Myocyte (in vitro differentiated cells): Measurements from ENCODE around the gene ARHGAP6. TPM values are rescaled to one million over a fixed set of nuclear protein-coding genes. Genes with fewer than 3 reads are reported as not detected.
"Not testable (repeated sequence)": the region's sequence is repeated elsewhere in the genome, so short reads cannot be mapped to it uniquely, and the experiment has no call there.

ENCODE experiments used
- DNase-seq: peaks from one replicate; pipeline ENCODE4 v3.0.0-alpha.2; 2012; ENCODE audit warnings: low read depth
- total RNA-seq: library from RNA; depleted of rRNA; stranded (reverse); fragments of >200 nt; gene quantifications from 2 replicates; pipeline ENCODE4 v1.2.3, GENCODE V29; 2014

The ARHGAP6 gene
- total RNA-seq, 1 donor from 2014 or later = 18.1 TPM

DNA sequence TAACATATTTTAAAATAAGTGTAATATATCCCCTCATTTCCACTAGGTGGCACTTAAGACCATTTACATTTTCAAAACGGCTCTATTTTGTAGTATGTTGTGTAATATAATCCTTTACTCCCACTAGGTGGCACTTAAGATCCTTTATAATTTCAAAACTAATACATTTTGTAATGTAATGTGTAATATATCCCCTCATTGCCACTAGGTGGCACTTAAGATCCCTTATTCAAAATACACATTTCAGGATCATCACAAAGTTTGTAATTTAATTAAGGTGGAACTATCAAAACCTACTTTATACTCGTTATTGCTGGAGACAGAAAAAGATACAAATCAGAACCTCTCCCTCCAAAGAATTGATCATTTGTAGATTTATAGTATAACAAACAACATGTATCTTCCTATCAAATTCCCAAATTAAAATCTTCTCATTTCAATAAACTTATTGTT lies 132.5 kb downstream of the ARHGAP6 start:
- DNase-seq = peak; percentile 71

DNA sequence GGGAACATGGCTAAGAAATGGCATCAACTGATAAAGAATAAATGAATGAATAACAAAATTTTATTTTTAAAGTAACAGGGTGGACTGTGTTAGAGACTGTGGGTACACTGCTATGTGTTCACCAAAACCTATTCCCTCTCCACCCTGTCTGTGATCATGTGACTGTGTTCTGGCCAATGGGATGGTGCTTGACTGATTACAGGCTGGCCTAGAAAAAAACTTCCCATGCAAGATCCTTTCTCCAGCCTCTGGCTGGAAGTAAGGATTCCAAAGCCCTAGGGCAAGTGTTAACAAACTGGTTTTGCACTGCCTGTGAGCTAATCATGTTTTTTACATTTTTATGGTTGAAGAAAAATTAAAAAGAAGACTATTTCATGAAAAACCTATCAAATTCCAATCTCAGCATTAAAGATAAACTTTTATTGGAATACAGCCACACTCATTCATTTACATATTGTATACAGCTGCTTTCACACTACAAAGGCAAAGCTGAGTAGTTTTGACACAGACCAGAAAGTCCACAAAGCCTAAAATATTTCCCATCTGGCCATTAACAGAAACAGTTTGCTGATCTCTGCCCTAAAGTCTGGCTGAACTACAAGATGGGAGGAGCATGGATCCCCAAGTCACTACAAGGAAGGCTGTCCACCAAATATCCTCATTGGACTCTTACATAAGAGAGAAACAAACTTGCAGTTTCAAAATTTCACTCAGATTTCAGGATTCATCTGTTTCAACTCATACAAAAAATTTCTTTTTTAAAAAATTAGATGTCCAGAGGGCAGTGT lies 133.2 kb downstream of the ARHGAP6 start:
- no peak for DNase-seq

DNA sequence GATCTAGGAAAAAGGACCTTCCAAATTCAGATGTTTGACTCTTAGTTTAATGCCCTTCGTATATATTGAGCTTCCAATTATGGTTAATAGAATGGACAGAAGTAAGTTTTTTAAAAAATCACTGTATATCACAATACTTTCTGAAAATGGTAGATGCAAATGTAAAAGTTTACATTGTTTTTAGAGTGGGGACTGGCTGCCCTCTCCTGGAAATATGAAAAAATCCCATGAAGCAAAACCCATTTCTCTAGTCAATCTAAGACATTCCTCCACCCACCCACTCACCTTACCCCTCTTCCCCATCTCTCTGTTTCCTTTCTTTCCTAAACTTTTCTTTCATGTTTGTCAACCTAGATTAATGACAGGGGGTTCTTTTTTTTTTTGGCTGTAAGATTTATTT lies 134.5 kb downstream of the ARHGAP6 start:
- DNase-seq = no peak

DNA sequence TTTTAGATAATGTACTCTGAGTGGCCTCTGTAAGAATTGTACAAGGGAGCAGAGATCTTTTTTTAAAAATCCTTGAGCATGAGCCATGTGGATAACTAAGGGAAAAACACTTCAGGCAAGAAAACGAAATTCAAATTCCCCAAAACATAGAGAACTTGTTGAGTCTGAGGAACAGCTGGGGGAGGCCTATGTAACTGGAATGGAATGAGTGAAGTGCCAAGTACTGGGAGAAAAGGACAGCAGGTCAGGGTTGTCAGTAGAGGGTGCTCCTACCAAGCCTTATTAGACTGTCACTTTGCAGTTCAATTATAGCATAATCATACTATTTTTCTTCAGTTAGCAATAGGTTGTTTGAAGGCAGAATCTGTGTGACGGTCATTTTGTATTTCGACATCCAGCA lies 135.1 kb downstream of the ARHGAP6 start:
- DNase-seq = peak; percentile 22

DNA sequence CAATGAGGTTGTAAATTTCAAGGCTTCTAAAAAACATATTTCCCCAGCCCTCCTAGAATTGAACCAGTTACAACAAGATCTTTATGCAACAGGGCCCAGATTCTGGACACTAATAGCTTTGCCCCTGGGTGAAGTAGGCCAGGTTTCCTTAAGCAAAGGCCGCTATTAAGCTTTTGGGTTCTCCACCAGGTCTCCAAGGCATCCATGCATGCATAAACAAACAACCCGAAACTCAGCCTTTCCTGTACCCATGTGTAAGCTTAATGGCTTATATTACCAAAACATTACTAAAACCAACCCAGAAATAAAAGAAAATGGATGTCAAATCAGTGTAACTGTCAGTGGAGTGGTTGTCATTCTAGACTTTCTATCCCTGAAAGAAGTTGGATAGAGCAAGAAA lies 137.1 kb downstream of the ARHGAP6 start:
- DNase-seq = no peak

DNA sequence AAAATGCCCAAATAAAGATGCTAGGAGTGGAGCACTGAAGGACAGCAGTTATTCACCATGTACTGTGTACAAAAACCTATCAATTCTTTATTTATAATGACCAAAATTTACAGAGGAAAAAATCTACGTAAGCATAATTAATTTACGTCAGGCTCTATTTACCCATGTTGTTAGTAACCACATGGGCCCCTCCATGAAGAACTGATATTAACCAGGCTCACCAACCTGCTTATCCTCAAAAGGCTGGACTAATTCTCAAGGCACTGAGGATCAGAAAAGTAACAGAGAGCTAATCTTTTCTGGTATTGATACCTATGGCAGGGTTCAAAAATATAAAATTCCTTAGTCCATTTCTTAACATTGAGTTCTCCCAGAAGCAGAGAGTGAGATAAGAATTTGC lies 140.0 kb downstream of the ARHGAP6 start:
- DNase-seq = no peak

DNA sequence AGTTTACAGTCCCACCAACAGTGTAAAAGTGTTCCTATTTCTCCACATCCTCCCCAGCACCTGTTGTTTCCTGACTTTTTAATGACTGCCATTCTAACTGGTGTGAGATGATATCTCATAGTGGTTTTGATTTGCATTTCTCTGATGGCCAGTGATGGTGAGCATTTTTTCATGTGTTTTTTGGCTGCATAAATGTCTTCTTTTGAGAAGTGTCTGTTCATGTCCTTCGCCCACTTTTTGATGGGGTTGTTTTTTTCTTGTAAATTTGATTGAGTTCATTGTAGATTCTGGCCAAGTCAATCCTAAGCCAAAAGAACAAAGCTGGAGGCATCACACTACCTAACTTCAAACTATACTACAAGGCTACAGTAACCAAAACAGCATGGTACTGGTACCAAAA lies 146.5 kb downstream of the ARHGAP6 start:
- DNase-seq = not testable (repeated sequence)

DNA sequence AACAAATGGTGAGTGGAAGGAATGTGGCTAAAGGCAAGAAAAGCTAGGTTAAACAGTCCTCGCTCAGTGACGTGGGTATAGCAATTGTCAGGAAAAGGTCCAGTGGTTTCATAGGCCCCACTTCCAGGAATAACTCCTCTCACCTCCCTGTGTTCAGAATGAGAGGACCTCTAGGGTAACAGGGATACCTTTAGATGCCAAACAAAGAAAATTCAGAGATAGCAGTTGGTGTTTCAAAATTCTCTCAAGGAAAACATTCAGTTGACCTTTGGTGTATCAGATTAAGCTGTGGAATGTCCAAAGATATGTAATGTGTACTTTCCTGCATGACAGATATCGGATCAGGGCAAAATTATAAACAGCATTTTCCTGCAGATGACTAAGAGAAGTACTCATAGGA lies 155.9 kb downstream of the ARHGAP6 start:
- no peak for DNase-seq

DNA sequence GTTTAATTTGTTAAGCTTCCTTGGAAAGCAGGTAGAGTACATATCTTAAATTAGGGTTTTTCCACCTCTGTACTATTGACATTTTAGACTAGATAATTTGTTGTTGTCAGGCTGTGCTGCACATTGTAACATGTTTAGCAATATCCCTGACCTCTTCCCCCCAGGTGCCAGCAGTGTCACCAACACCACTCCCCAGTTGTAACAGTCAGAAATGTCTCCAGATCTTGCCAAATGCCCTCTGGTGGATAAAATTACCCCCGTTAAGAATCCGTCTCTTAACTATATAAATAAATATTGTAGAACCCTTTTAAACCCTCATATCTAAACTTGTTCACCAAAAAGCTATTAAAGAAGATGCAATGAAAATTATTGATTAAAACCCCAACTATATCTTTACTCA lies 161.5 kb downstream of the ARHGAP6 start:
- no peak for DNase-seq

DNA sequence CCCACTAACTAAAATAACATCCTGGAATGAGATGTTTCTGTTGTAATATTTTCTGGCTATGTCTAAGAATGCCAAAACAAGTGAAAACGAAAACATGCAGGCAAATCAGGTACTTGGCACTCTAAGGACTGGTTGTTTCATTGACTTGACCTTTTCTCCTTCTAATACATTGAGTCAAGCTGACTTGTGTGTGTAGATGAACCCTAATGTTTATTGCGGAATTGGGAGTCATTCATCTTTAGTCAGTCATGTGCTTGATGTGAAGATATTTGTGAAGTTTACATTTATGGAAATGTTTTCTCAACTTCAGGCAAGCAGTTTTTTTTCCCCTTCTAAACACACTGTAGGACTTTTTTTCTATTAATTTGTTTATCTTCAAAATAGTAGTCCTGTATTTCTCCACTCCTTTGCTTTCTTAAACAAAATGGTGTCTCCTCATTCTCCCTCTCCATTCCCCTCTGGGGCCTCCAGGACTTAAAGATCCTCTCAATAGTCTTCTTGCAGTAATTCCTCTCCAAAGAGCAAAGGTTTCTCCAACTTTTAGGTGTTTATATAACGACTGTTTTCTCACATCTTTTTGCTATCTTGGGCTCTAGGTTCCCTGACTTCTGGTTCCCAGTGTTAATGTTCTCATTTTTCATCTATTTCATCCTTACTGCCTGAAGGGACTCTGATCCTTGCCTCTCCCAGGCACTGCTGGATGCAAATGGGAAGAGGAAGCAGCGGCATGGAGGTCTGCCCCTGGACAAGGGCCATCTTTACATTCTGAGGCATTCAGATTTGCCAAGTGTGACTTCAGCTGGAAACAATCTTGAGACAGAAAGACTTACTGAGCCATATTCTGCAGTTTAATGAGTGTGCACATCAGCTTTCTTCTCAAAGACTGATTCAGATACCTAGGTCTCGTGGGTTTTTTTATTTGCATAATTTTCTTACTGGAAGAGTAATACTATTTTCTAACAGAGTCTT lies 166.4 kb downstream of the ARHGAP6 start:
- DNase-seq = no peak

DNA sequence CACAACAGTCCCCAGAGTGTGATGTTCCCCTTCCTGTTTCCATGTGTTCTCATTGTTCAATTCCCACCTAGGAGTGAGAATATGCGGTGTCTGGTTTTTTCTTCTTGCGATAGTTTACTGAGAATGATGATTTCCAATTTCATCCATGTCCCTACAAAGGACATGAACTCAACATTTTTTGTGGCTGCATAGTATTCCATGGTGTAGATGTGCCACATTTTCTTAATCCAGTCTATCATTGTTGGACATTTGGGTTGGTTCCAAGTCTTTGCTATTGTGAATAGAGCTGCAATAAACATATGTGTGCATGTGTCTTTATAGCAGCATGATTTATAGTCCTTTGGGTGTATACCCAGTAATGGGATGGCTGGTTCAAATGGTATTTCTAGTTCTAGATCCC lies 174.3 kb downstream of the ARHGAP6 start:
- not testable (repeated sequence) for DNase-seq

DNA sequence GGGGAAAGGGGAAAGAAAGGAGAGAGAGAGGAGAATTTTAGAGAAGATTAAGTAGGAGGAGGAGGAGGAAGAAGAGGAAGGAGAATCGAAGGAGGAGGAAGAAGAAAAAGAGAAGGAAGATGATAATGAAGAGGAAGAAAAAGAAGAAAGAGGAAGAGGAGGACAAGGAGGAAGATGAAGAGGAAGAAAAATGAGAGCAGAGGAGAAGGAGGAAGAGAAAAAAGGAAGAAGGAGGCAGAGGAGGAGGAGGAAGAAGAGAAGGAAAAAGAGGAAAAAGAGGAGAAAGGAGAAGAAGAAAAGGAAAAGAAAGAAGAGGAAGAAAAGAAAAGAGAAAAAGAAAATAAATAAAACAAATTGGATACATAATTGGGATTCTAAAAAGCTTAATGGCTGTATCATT lies 181.4 kb downstream of the ARHGAP6 start:
- DNase-seq = no peak

DNA sequence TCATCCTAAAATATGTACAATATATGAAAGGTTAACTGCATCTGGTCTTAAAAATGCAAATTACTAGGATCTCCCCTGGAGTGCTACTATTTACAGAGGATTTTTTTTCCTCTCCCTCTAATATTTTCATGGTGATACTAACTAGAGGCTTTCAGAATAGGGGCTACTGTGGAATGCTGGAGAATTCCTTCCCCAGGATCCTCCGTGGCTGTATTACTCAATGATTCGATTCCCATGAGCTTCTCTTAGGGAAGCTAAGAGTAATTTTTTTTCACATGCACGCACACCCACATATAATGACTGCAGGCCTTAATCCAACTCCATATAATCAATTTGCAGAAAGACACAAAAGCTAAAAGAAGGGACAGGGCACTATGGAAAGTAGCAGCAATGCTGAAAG lies 184.7 kb downstream of the ARHGAP6 start:
- no peak for DNase-seq

DNA sequence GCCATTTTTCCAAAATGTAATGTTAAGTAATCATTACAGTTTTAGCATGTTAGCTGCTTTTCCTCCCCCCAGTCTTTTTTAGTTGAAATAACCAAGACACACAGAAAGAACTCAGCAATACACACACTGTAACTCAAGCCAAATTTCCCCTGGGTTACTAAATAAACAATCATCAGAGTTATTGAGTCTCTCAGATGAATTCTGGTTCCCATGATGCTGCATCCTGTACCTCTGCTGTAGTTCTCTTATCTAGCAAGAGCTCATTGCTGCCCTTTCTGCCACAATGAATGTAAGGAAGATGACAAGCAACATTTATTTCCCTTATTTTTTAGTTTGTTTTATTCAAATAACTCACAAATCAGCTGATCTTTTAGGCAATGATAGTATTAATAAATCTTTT lies 185.1 kb downstream of the ARHGAP6 start:
- DNase-seq = no peak

DNA sequence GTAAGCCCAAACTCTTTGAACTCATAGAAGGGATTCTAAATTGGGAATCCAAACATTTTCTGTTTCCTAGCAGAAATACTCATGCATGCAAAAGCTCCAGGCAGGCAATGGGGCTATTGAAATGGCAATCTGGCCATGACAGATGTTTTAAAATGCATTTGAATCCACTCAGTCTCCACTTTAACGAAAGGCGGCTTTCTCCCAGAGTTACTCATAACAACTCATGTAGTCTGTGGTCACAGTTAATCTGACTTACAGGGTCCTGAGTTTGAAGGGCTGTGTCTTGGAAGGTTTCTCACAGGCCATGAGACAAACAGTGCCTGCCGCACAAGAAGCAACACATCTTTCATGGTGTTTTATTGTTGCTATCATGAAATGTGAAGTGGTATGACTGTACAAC lies 186.8 kb downstream of the ARHGAP6 start:
- no peak for DNase-seq

DNA sequence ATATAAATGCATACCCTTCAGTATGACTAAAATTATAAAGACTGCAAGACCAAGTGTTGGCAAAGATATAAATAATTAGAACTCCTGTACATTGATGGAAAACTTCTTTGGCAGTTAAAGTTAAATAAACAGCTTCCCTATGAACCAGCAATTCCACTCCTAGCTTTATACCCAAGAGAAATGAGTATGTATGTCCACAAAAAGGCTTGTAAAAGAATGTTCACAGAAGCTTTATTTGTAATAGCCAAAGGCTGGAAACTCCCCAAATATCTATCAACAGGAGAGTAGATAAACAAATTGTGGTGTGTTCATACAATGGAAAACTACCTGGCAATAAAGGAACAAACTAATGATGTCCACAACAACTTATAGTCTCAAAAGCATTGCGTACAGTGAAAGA lies 187.7 kb downstream of the ARHGAP6 start:
- no peak for DNase-seq

DNA sequence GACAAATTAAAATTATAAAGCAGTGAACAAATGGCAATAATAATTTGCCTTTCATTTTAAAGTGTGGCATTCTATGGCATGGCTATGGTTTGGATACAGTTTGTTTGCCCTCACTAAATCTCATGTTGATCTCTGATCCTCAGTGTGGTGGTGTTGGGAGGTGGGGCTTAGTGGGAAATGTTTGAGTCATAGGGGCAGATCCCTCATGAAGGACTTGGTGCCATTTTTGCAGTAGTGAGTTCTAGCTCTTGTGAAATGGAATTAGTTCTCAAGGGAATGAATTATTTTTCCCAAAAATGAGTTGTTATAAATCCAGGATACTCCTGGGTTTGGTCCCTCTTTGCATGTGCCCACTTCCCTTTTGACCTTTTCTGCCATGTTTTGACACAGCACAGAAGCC lies 191.1 kb downstream of the ARHGAP6 start:
- DNase-seq = no peak

DNA sequence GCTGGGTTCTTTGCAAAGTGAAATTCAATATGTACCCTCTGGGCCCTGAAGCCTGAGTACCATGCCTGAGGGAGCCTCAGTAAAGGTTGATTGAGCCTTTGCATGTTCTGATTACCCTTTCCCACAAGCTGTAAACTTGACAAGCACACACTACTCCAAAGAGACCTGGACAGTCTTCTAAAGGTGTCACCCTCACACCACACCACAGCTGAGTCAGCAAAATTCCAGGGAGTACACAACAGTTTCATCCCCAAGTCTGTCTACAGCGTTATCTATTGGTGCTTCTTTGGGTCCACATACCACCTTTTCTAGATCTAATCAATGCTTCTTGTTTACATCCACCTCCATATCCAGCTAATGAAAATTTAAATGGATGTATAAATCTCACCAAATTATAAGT lies 191.7 kb downstream of the ARHGAP6 start:
- DNase-seq = no peak

DNA sequence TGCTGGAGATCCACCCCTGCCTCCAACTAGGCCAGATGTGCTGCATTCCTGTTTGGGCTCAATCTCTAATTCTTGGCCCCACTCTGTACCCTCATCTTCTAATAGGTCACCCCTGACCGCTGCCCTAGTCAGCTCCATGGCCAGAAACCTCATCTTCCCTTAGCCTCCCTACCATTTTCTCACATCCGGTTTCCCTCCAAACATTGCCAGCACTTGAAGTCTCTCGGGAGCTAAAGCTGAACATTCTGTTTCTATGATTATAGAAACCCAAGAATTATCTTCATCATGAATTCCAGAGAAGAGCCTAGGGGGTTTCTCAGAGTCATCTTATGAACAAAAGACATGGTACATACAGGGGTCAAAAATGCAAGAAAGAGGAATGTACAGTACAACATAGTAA lies 192.8 kb downstream of the ARHGAP6 start:
- DNase-seq = no peak

DNA sequence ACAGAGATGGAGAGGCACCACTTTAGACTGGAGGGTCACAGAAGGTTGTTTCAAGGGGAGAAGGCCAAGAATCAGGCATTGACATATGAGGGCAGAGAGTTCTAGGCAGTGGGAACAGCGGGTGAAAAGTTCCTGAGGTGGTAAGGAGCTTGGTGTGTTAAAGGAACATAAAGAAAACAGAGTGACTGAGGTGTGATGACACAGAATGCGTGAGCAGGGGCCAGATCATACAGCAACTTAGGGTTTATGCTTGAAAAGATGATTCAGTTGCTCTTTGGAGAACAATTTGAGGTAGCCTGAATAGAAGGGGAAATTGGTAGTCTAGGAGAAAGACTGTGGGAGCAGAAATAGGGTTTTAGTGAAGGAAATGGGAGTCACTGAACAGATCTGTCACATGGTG lies 193.3 kb downstream of the ARHGAP6 start:
- DNase-seq = no peak

DNA sequence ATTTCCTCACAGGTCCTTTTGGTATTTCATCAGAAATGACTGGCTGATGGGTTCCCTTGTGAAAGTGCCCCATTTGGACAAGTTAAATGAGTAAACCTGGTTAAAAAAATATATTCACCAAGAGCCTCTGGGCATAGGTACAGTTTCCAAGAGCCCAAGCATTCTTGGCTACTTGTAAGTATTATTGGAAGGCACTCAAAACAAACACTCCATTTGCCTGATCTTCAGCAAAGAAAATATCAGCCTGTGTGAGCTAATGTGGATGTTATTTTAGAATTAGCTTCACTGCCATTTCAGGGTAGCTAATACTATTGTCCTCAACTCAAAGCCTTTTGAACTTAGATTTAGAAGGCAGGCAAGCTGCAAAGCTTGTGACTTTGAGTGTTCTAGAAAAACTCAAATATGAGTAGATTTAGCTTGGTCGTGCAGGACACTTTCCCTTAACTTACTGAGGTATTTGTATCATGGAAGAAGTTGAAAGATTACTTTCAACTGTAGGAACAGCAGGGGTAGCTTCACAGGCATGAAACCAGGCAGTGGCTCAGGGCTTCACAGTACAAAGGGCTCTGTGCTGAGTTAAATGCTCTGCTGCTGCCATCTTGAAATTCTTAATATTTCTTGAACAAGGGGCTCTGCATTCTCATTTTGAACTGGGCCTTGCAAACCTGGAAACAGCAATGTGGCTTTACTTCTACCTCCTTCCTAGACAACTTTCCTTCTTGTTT lies 195.3 kb downstream of the ARHGAP6 start:
- DNase-seq = no peak
